RWPE2 (cell line): ENCODE data around the gene RAB36.

Source experiments
- ATAC-seq: fragments of 200-7000 bp; cut with Tn5 transposase; 3 replicates; pipeline ENCODE4 v1.9.1; 2021; ENCODE audit warnings: low read depth
- DNase-seq: peaks from one replicate; pipeline ENCODE4 v3.0.0-alpha.2; 2020; ENCODE audit warnings: low spot score
- H3K27ac ChIP-seq: fragments of 450-650 bp; 2 replicates; pipeline ENCODE4 v1.5.1; 2017; ENCODE audit warnings: mild to moderate bottlenecking; ENCODE audit not compliant: poor library complexity, severe bottlenecking
- H3K27me3 ChIP-seq: fragments of 250-450 bp; sonication (Bioruptor Pico); 2 replicates; pipeline ENCODE4 v1.5.1; 2021; ENCODE audit warnings: mild to moderate bottlenecking, moderate library complexity; ENCODE audit not compliant: insufficient read depth, poor library complexity, severe bottlenecking
- H3K36me3 ChIP-seq: fragments of 250-450 bp; sonication (Bioruptor Pico); 2 replicates; pipeline ENCODE4 v1.5.1; 2020; ENCODE audit warnings: low read depth, mild to moderate bottlenecking, moderate library complexity
- H3K4me1 ChIP-seq: fragments of 250-450 bp; sonication (Bioruptor Pico); 2 replicates; pipeline ENCODE4 v1.5.1; 2021; ENCODE audit warnings: mild to moderate bottlenecking, moderate library complexity; ENCODE audit not compliant: insufficient read depth, poor library complexity, severe bottlenecking
- H3K4me3 ChIP-seq: fragments of 250-450 bp; sonication (Bioruptor Pico); 2 replicates; pipeline ENCODE4 v1.5.1; 2021; ENCODE audit warnings: mild to moderate bottlenecking, moderate library complexity; ENCODE audit not compliant: severe bottlenecking
- H3K9me3 ChIP-seq: fragments of 250-450 bp; sonication (Bioruptor Pico); 2 replicates; pipeline ENCODE4 v1.5.1; 2021; ENCODE audit warnings: mild to moderate bottlenecking, moderate library complexity; ENCODE audit not compliant: severe bottlenecking
- TF ChIP-seq, protein P1 (sequence below): fragments of 450-650 bp; IDR thresholded peaks from one replicate; pipeline ENCODE4 v1.5.1; 2017; ENCODE audit warnings: mild to moderate bottlenecking, moderate library complexity; ENCODE audit not compliant: poor library complexity, severe bottlenecking

RAB36 gene

GRCh38 chr22:23166042-23166831, 21.0 kb downstream of the RAB36 start:
- no peaks in the 10 kb centered on the region for H3K36me3 ChIP-seq
- H3K4me3 ChIP-seq: no peak overlapping the region
- no peaks in the 10 kb centered on the region for H3K27me3 ChIP-seq
- no peaks in the 10 kb centered on the region for H3K4me1 ChIP-seq
- ATAC-seq (no peak), DNase-seq (no peak)
- H3K27ac ChIP-seq: no peak overlapping the region
- H3K9me3 ChIP-seq: peaks cover 6% of the 10 kb centered on the region
- TF ChIP-seq, protein P1, sequence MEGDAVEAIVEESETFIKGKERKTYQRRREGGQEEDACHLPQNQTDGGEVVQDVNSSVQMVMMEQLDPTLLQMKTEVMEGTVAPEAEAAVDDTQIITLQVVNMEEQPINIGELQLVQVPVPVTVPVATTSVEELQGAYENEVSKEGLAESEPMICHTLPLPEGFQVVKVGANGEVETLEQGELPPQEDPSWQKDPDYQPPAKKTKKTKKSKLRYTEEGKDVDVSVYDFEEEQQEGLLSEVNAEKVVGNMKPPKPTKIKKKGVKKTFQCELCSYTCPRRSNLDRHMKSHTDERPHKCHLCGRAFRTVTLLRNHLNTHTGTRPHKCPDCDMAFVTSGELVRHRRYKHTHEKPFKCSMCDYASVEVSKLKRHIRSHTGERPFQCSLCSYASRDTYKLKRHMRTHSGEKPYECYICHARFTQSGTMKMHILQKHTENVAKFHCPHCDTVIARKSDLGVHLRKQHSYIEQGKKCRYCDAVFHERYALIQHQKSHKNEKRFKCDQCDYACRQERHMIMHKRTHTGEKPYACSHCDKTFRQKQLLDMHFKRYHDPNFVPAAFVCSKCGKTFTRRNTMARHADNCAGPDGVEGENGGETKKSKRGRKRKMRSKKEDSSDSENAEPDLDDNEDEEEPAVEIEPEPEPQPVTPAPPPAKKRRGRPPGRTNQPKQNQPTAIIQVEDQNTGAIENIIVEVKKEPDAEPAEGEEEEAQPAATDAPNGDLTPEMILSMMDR: no peak

- no peak for ATAC-seq
Observed at GRCh38 chr22:23166841-23167616, 21.8 kb downstream of the RAB36 start.

DNA sequence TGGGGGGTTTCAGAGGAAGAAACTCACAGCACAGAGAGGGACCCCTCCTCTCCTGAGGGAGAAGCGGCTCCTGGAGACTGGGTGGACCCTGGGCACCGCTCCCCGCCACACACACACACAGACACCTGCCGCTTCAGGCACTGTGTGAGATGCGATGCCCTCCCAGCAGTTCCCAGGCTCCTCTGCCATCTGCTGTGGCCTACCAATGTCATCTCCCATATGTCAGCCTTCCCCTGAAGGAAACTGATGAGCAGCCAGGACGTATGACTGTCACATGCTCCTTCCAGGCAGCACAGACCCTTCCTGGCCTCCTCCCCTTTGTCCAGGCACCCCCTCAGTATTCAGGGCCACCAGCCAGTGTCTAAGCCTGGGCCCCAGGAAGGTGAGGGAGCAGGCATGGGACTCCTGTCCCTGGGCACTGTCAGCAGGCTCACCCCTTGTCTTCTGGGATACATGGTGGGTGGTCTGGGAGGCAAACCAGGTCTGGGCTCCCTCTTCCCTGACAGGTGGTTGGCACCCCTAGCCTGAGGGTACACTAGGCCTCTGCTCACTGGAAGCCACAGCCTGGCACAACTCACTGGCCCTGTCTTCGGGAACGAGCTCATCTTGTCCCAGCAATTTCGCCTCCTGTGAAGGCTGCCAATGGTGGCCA, 23.2 kb downstream of the RAB36 start:
- TF ChIP-seq, protein P1: no peak
- Histone ChIP-seq H3K36me3 (no peaks in the 10 kb centered on the region), H3K4me1 (no peaks in the 10 kb centered on the region), H3K9me3 (peaks cover 4% of the 10 kb centered on the region), H3K4me3 (no peak overlapping the region), H3K27ac (no peak overlapping the region), H3K27me3 (no peaks in the 10 kb centered on the region)
- no peak for ATAC-seq
- DNase-seq: no peak

More at GRCh38 chr22:23166841-23167616, 21.8 kb downstream of the RAB36 start:
- H3K36me3 ChIP-seq: no peaks in the 10 kb centered on the region
- H3K27ac ChIP-seq: no peak overlapping the region
- TF ChIP-seq, protein P1: no peak
- peaks cover 4% of the 10 kb centered on the region for H3K9me3 ChIP-seq
- no peaks in the 10 kb centered on the region for H3K4me1 ChIP-seq
- no peak overlapping the region for H3K4me3 ChIP-seq
- no peak for DNase-seq
- H3K27me3 ChIP-seq: no peaks in the 10 kb centered on the region

GRCh38 chr22:23169043-23169406, 23.7 kb downstream of the RAB36 start:
- no peak overlapping the region for H3K4me3 ChIP-seq
- TF ChIP-seq, protein P1: no peak
- no peaks in the 10 kb centered on the region for H3K36me3 ChIP-seq
- no peaks in the 10 kb centered on the region for H3K27me3 ChIP-seq
- ATAC-seq (no peak), DNase-seq (no peak)
- no peaks in the 10 kb centered on the region for H3K4me1 ChIP-seq
- H3K27ac ChIP-seq: no peak overlapping the region
- peaks cover 4% of the 10 kb centered on the region for H3K9me3 ChIP-seq
